Left forelimb (tissue), 1 donor: ENCODE data around the gene HSD11B1L.

Experiments used
- DNase-seq: peaks from one replicate; pipeline ENCODE4 v3.0.0-alpha.2; 2018; ENCODE audit warnings: low spot score

HSD11B1L gene

GRCh38 chr19:5667751-5668271, 13.0 kb upstream of the HSD11B1L start:
- peak; percentile 58 for DNase-seq

GRCh38 chr19:5669212-5669611, 11.6 kb upstream of the HSD11B1L start:
- no peak for DNase-seq

GRCh38 chr19:5671600-5671999, 9.2 kb upstream of the HSD11B1L start:
- DNase-seq = no peak

- peak; percentile 41 for DNase-seq
These were observed 7.9 kb upstream of the HSD11B1L start for GRCh38 chr19:5672708-5673459.

GRCh38 chr19:5673752-5674151, 7.1 kb upstream of the HSD11B1L start:
- no peak for DNase-seq

- DNase-seq = no peak
These were observed 6.1 kb upstream of the HSD11B1L start for GRCh38 chr19:5674714-5675113.

- DNase-seq = no peak
These were observed 4.6 kb upstream of the HSD11B1L start for GRCh38 chr19:5676105-5676771.

GRCh38 chr19:5676772-5677105, 4.1 kb upstream of the HSD11B1L start:
- DNase-seq = peak; percentile 65

GRCh38 chr19:5677136-5677535, 3.7 kb upstream of the HSD11B1L start:
- DNase-seq = peak; percentile 52

GRCh38 chr19:5677580-5677979, 3.2 kb upstream of the HSD11B1L start:
- peak; percentile 51 for DNase-seq

- peak; percentile 62 for DNase-seq
These were observed 2.6 kb upstream of the HSD11B1L start for GRCh38 chr19:5678071-5678718.

GRCh38 chr19:5679289-5680083, 1.3 kb upstream of the HSD11B1L start:
- DNase-seq = peak; percentile 57

- DNase-seq = no peak
These were observed 767 bp upstream of the HSD11B1L start for GRCh38 chr19:5680084-5680436.

GRCh38 chr19:5681391-5682106, 722 bp downstream of the HSD11B1L start:
- peak; percentile 60 for DNase-seq

- peak; percentile 54 for DNase-seq
These were observed 1.3 kb downstream of the HSD11B1L start for GRCh38 chr19:5682107-5682482.

- DNase-seq = peak; percentile 37
These were observed 2.5 kb downstream of the HSD11B1L start for GRCh38 chr19:5683177-5683886.

- DNase-seq = no peak
These were observed 4.0 kb downstream of the HSD11B1L start for GRCh38 chr19:5684694-5685430.

- no peak for DNase-seq
These were observed 5.5 kb downstream of the HSD11B1L start for GRCh38 chr19:5686326-5686646.

- peak; percentile 97 for DNase-seq
These were observed 6.0 kb downstream of the HSD11B1L start for GRCh38 chr19:5686647-5687359.
